DMS114 treated with DMSO at 0.1 percent for 48 hours (cell line): ENCODE results near the gene KCNJ6.
"Not testable (repeated sequence)": the region's sequence is repeated elsewhere in the genome, so short reads cannot be mapped to it uniquely, and the experiment has no call there.

Experiments
- DNase-seq: peaks from one replicate; lab custom pipeline; 2025; ENCODE audit not compliant: unreplicated experiment; lab: John Stamatoyannopoulos, UW

Gene KCNJ6

GRCh38 chr21:37619464-37619974 is 296.7 kb downstream of the KCNJ6 start:
- no peak for DNase-seq

GRCh38 chr21:37618081-37618480 is 298.2 kb downstream of the KCNJ6 start:
- no peak for DNase-seq

- no peak for DNase-seq
Observed at GRCh38 chr21:37615962-37616361, 300.3 kb downstream of the KCNJ6 start.

- DNase-seq, result no peak
Observed at GRCh38 chr21:37614351-37614875, 301.8 kb downstream of the KCNJ6 start.

GRCh38 chr21:37607081-37607480 is 309.2 kb downstream of the KCNJ6 start:
- DNase-seq, result no peak

- no peak for DNase-seq
Observed at GRCh38 chr21:37606549-37606948, 309.7 kb downstream of the KCNJ6 start.

GRCh38 chr21:37605006-37605405 is 311.3 kb downstream of the KCNJ6 start:
- DNase-seq, result no peak

GRCh38 chr21:37603129-37603528 is 313.1 kb downstream of the KCNJ6 start:
- DNase-seq, result no peak

- no peak for DNase-seq
Observed at GRCh38 chr21:37601915-37602314, 314.3 kb downstream of the KCNJ6 start.

GRCh38 chr21:37601027-37601426 is 315.2 kb downstream of the KCNJ6 start:
- DNase-seq, result no peak

GRCh38 chr21:37595944-37596343 is 320.3 kb downstream of the KCNJ6 start:
- DNase-seq, result no peak

GRCh38 chr21:37594472-37594951 is 321.7 kb downstream of the KCNJ6 start:
- DNase-seq, result no peak

- no peak for DNase-seq
Observed at GRCh38 chr21:37593740-37594471, 322.4 kb downstream of the KCNJ6 start.

- DNase-seq, result no peak
Observed at GRCh38 chr21:37593015-37593414, 323.2 kb downstream of the KCNJ6 start.

- no peak for DNase-seq
Observed at GRCh38 chr21:37592496-37592895, 323.8 kb downstream of the KCNJ6 start.

- DNase-seq, result not testable (repeated sequence)
Observed at GRCh38 chr21:37591994-37592393, 324.3 kb downstream of the KCNJ6 start.

GRCh38 chr21:37590836-37591235 is 325.4 kb downstream of the KCNJ6 start:
- not testable (repeated sequence) for DNase-seq

- DNase-seq, result not testable (repeated sequence)
Observed at GRCh38 chr21:37588644-37589043, 327.6 kb downstream of the KCNJ6 start.

GRCh38 chr21:37587635-37588177 is 328.6 kb downstream of the KCNJ6 start:
- no peak for DNase-seq

- DNase-seq, result no peak
Observed at GRCh38 chr21:37587203-37587602, 329.1 kb downstream of the KCNJ6 start.

GRCh38 chr21:37582590-37582989 is 333.7 kb downstream of the KCNJ6 start:
- peak; percentile 42 for DNase-seq

GRCh38 chr21:37580666-37581065 is 335.6 kb downstream of the KCNJ6 start:
- no peak for DNase-seq
